ACC112 (cell line): ENCODE data around the gene TM7SF2.

Experiments
- H2AFZ ChIP-seq: fragments of 200-600 bp; sonication (generic); one replicate; pipeline ENCODE4 v1.6.0; 2017; ENCODE audit warnings: antibody characterized with exemption, low read length; ENCODE audit not compliant: unreplicated experiment
- H3K27ac ChIP-seq: fragments of 200-600 bp; sonication (generic); 2 replicates; pipeline ENCODE4 v1.5.1; 2014; ENCODE audit warnings: low read depth, mild to moderate bottlenecking, antibody characterized with exemption, low read length, moderate library complexity
- H3K27me3 ChIP-seq: fragments of 200-600 bp; sonication (generic); 2 replicates; pipeline ENCODE4 v1.6.1; 2014; ENCODE audit warnings: mild to moderate bottlenecking, antibody characterized with exemption, low read length, moderate library complexity, mixed read lengths; ENCODE audit not compliant: insufficient read depth
- H3K36me3 ChIP-seq: fragments of 200-600 bp; sonication (generic); 2 replicates; pipeline ENCODE4 v1.6.1; 2016; ENCODE audit warnings: mild to moderate bottlenecking, antibody characterized with exemption, low read length, moderate library complexity, mixed read lengths; ENCODE audit not compliant: insufficient read depth
- H3K4me1 ChIP-seq: fragments of 200-600 bp; sonication (generic); one replicate; pipeline ENCODE4 v1.6.1; 2016; ENCODE audit warnings: low read length, mixed read lengths; ENCODE audit not compliant: insufficient read depth, unreplicated experiment, control insufficient read depth
- H3K4me3 ChIP-seq: fragments of 200-600 bp; sonication (generic); 2 replicates; pipeline ENCODE4 v1.5.1; 2014; ENCODE audit warnings: mild to moderate bottlenecking, low read depth, low read length
- H3K79me2 ChIP-seq: fragments of 200-600 bp; sonication (generic); one replicate; pipeline ENCODE4 v1.6.0; 2016; ENCODE audit warnings: low read length; ENCODE audit not compliant: control insufficient read depth, unreplicated experiment, insufficient read depth

TM7SF2 gene

GRCh38 chr11:65111744-65112545 lies at the start of gene TM7SF2:
Gene TM7SF2 (plus strand): TSS chr11:65111872. CDS start chr11:65112016, 144 bp downstream.
- peak within 1 kb of the TSS; percentile 30 for H2AFZ ChIP-seq
- no peaks in the 10 kb centered on the region for H3K27me3 ChIP-seq
- peaks cover 12% of the 10 kb centered on the region for H3K79me2 ChIP-seq
- no peaks in the 10 kb centered on the region for H3K36me3 ChIP-seq
- peaks cover 12% of the 10 kb centered on the region for H3K4me1 ChIP-seq
- H3K4me3 ChIP-seq: peak within 1 kb of the TSS; percentile 63
- no peak within 1 kb of the TSS for H3K27ac ChIP-seq

DNA sequence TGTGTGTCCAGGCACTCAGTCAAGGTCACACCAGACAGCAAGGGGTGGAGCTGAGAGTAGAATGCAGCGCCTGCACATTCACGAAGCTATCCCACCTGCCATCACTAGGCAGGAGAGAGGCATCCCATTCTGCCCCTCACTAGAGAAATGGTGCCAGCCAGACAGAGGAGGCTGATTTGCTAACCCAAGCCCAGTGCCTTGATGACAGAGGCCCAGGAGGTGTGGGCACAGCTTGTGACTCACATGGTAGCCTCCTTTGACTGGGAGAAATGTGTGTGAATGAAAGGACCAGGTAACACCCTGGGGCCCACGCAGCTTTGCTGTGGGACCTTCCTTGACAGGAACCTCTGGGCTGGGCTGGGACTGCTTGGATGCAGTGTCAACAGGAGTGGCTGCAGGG lies 48.1 kb upstream of the TM7SF2 start:
- Histone ChIP-seq H3K4me1 (no peaks in the 10 kb centered on the region), H2AFZ (no peak overlapping the region), H3K79me2 (no peaks in the 10 kb centered on the region), H3K27ac (no peak overlapping the region), H3K36me3 (no peaks in the 10 kb centered on the region), H3K27me3 (no peaks in the 10 kb centered on the region), H3K4me3 (no peak overlapping the region)

DNA sequence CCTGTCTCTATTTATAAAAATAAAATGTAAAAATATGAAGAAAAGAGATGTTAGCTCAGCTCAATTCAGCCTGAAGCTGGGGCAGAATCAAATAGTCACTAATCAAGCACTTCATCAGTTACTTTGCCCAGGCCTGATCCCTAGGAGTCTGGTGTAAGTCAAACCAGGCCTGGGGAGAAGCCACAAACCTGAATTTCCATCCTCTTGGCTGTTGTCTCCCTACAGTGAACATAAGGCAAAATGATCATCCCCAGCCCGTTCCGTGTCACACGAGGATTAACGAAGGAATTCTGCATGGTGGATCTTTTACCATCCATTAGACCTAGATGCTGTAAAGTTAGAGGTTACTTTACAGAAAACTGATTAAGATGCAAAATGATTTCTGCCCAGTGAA lies 46.8 kb upstream of the TM7SF2 start:
- H3K79me2 ChIP-seq: no peaks in the 10 kb centered on the region
- no peaks in the 10 kb centered on the region for H3K27me3 ChIP-seq
- H3K36me3 ChIP-seq: no peaks in the 10 kb centered on the region
- no peak overlapping the region for H3K27ac ChIP-seq
- no peak overlapping the region for H2AFZ ChIP-seq
- H3K4me1 ChIP-seq: no peaks in the 10 kb centered on the region
- H3K4me3 ChIP-seq: no peak overlapping the region

GRCh38 chr11:65065851-65066250 lies 45.8 kb upstream of the TM7SF2 start:
- no peaks in the 10 kb centered on the region for H3K27me3 ChIP-seq
- no peak overlapping the region for H3K27ac ChIP-seq
- no peak overlapping the region for H2AFZ ChIP-seq
- H3K4me3 ChIP-seq: no peak overlapping the region
- H3K79me2 ChIP-seq: no peaks in the 10 kb centered on the region
- H3K4me1 ChIP-seq: no peaks in the 10 kb centered on the region
- no peaks in the 10 kb centered on the region for H3K36me3 ChIP-seq

DNA sequence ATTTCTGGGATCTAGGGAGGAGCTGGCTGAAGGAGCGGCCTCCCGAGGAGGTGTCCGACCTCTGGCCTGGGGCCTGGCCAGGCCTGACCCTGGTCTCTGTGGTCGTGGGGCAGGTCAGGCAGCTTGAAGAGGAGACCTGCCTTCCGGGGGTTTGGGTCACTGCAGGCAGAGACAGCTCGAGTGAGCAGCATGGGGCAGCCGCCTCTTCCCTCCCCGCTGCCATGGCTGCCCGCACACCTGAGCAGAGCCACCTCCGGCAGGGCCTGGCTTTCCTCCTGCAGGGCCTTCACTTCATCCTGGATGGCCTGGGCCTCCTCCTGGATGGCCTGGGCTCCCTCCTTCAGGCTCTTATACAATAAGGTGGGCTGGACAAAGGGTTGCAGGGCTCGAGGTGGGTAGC lies 45.4 kb upstream of the TM7SF2 start:
- no peaks in the 10 kb centered on the region for H3K4me1 ChIP-seq
- H2AFZ ChIP-seq: no peak overlapping the region
- no peaks in the 10 kb centered on the region for H3K36me3 ChIP-seq
- no peak overlapping the region for H3K27ac ChIP-seq
- no peaks in the 10 kb centered on the region for H3K27me3 ChIP-seq
- no peak overlapping the region for H3K4me3 ChIP-seq
- no peaks in the 10 kb centered on the region for H3K79me2 ChIP-seq

GRCh38 chr11:65066805-65067291 lies 44.8 kb upstream of the TM7SF2 start:
- Histone ChIP-seq H3K4me1 (no peaks in the 10 kb centered on the region), H3K4me3 (no peak overlapping the region), H3K36me3 (no peaks in the 10 kb centered on the region), H3K27me3 (no peaks in the 10 kb centered on the region), H3K79me2 (no peaks in the 10 kb centered on the region), H2AFZ (no peak overlapping the region), H3K27ac (no peak overlapping the region)

GRCh38 chr11:65067446-65067845 lies 44.2 kb upstream of the TM7SF2 start:
- Histone ChIP-seq H3K4me1 (no peaks in the 10 kb centered on the region), H3K4me3 (no peak overlapping the region), H3K79me2 (no peaks in the 10 kb centered on the region), H3K27me3 (no peaks in the 10 kb centered on the region), H2AFZ (no peak overlapping the region), H3K36me3 (no peaks in the 10 kb centered on the region), H3K27ac (no peak overlapping the region)

DNA sequence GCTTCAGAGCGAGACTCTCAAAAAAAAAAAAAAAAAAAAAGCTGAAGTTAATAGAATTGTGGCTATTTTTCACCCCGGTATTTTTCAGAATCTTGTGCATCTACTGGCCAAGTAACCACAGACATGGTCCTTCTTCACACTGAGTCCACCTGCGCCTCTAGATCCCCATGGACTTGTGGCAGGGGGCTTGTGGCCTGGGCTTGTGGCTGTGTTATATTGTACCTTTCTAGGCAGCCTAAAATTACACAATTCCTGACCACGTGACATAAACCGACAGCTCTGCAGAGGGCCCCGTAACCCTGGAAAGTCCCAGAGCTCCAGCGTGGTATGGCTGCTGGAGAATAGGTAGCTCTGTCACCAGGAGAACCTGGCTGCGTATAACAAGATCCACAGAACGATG lies 42.5 kb upstream of the TM7SF2 start:
- H3K4me3 ChIP-seq: no peak overlapping the region
- no peaks in the 10 kb centered on the region for H3K27me3 ChIP-seq
- H3K79me2 ChIP-seq: no peaks in the 10 kb centered on the region
- no peak overlapping the region for H2AFZ ChIP-seq
- no peaks in the 10 kb centered on the region for H3K36me3 ChIP-seq
- no peak overlapping the region for H3K27ac ChIP-seq
- H3K4me1 ChIP-seq: no peaks in the 10 kb centered on the region

- no peaks in the 10 kb centered on the region for H3K4me1 ChIP-seq
- H2AFZ ChIP-seq: no peak overlapping the region
- no peak overlapping the region for H3K27ac ChIP-seq
- no peaks in the 10 kb centered on the region for H3K27me3 ChIP-seq
- H3K4me3 ChIP-seq: no peak overlapping the region
- no peaks in the 10 kb centered on the region for H3K36me3 ChIP-seq
- no peaks in the 10 kb centered on the region for H3K79me2 ChIP-seq
These were observed 39.6 kb upstream of the TM7SF2 start for GRCh38 chr11:65071907-65072630.

DNA sequence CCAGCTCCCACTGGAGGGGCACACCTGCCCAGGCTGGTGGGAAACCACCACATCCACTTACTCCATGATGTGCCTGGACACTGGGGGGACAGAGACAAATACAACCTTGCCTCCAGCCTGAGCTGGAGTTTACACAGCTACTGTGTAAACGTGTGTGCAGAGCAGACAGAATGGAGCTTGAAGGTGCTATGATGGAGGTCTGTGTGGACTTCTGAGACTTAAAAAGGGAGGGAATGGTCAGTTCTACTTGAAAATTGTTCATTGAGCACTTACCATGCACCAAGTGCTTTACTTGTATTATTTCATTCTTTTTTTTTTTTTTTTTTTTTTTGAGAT lies 39.1 kb upstream of the TM7SF2 start:
- no peaks in the 10 kb centered on the region for H3K36me3 ChIP-seq
- no peaks in the 10 kb centered on the region for H3K79me2 ChIP-seq
- H3K4me1 ChIP-seq: no peaks in the 10 kb centered on the region
- no peak overlapping the region for H2AFZ ChIP-seq
- no peak overlapping the region for H3K27ac ChIP-seq
- no peaks in the 10 kb centered on the region for H3K27me3 ChIP-seq
- no peak overlapping the region for H3K4me3 ChIP-seq

GRCh38 chr11:65077451-65077850 lies 34.2 kb upstream of the TM7SF2 start:
- Histone ChIP-seq H3K4me3 (no peak overlapping the region), H3K36me3 (peaks cover 4% of the 10 kb centered on the region; the same call in 1 of the 2 replicates), H3K27ac (no peak overlapping the region), H2AFZ (no peak overlapping the region), H3K79me2 (peaks cover 39% of the 10 kb centered on the region), H3K4me1 (peaks cover 4% of the 10 kb centered on the region), H3K27me3 (no peaks in the 10 kb centered on the region)
